ENCODE results near the gene ZNF768.
A peak's percentile ranks its signal among the peaks of the same experiment; 100 is the strongest.
"Not testable (repeated sequence)": the region's sequence is repeated elsewhere in the genome, so short reads cannot be mapped to it uniquely, and the experiment has no call there.

ZNF768 gene

GRCh38 chr16:30528799-30529457 is 2.6 kb upstream of the ZNF768 start:
- Histone ChIP-seq H3K4me1 (ENCODE audit: control insufficient read depth in 1 of 2, insufficient read depth in 2 of 2, low read length in 2 of 2) (peaks cover 6 to 34% of the 10 kb centered on the region in 2 donors), H3K4me3 (ENCODE audit: low read depth in 1 of 2, low read length in 2 of 2) (no peak overlapping the region), H3K27ac (ENCODE audit: low read length) (no peak overlapping the region)

GRCh38 chr16:30527635-30528178 is 1.3 kb upstream of the ZNF768 start:
- H3K27me3 ChIP-seq (ENCODE audit: low read depth, low read length), result no peaks in the 10 kb centered on the region

More at GRCh38 chr16:30528799-30529457, 2.6 kb upstream of the ZNF768 start:
- Histone ChIP-seq H3K27me3 (ENCODE audit: low read depth, low read length) (no peaks in the 10 kb centered on the region), H3K36me3 (ENCODE audit: control insufficient read depth in 1 of 2, insufficient read depth in 2 of 2, low read length in 2 of 2) (peaks cover 4 to 33% of the 10 kb centered on the region in 2 donors), H3K9me3 (ENCODE audit: control insufficient read depth in 1 of 2, low read length in 2 of 2) (no peaks in the 10 kb centered on the region)

GRCh38 chr16:30526823-30527634 is 663 bp upstream of the ZNF768 start:
- Histone ChIP-seq H3K27ac (ENCODE audit: low read length) (peak overlapping the region; percentile 94), H3K36me3 (ENCODE audit: control insufficient read depth in 1 of 2, insufficient read depth in 2 of 2, low read length in 2 of 2) (peaks cover 4 to 25% of the 10 kb centered on the region in 2 donors), H3K4me1 (ENCODE audit: control insufficient read depth in 1 of 2, insufficient read depth in 2 of 2, low read length in 2 of 2) (peaks cover 6 to 25% of the 10 kb centered on the region in 2 donors), H3K27me3 (ENCODE audit: low read depth, low read length) (no peaks in the 10 kb centered on the region), H3K9me3 (ENCODE audit: control insufficient read depth in 1 of 2, low read length in 2 of 2) (no peaks in the 10 kb centered on the region), H3K4me3 (ENCODE audit: low read depth in 1 of 2, low read length in 2 of 2) (peak overlapping the region; percentile 65 to 82)

More at GRCh38 chr16:30527635-30528178, 1.3 kb upstream of the ZNF768 start:
- Histone ChIP-seq H3K9me3 (ENCODE audit: control insufficient read depth in 1 of 2, low read length in 2 of 2) (no peaks in the 10 kb centered on the region), H3K27ac (ENCODE audit: low read length) (peak overlapping the region; percentile 94), H3K4me1 (ENCODE audit: control insufficient read depth in 1 of 2, insufficient read depth in 2 of 2, low read length in 2 of 2) (peaks cover 6 to 25% of the 10 kb centered on the region in 2 donors), H3K36me3 (ENCODE audit: control insufficient read depth in 1 of 2, insufficient read depth in 2 of 2, low read length in 2 of 2) (peaks cover 4 to 31% of the 10 kb centered on the region in 2 donors), H3K4me3 (ENCODE audit: low read depth in 1 of 2, low read length in 2 of 2) (peak overlapping the region; percentile 65 to 82)

- H3K9me3 ChIP-seq (ENCODE audit: control insufficient read depth in 1 of 2, low read length in 2 of 2), result no peaks in the 10 kb centered on the region
- H3K4me3 ChIP-seq (ENCODE audit: low read depth in 1 of 2, low read length in 2 of 2), result peak overlapping the region; percentile 44 to 82
- no peaks in the 10 kb centered on the region for H3K27me3 ChIP-seq (ENCODE audit: low read depth, low read length)
- peak overlapping the region; percentile 45 for H3K27ac ChIP-seq (ENCODE audit: low read length)
- peaks cover 0 to 13% of the 10 kb centered on the region in 2 donors for H3K36me3 ChIP-seq (ENCODE audit: control insufficient read depth in 1 of 2, insufficient read depth in 2 of 2, low read length in 2 of 2)
- H3K4me1 ChIP-seq (ENCODE audit: control insufficient read depth in 1 of 2, insufficient read depth in 2 of 2, low read length in 2 of 2), result peaks cover 6 to 20% of the 10 kb centered on the region in 2 donors
Observed at GRCh38 chr16:30525844-30526136, 576 bp downstream of the ZNF768 start.

- no peaks in the 10 kb centered on the region for H3K27me3 ChIP-seq (ENCODE audit: low read depth, low read length)
- H3K27ac ChIP-seq (ENCODE audit: low read length), result no peak overlapping the region
- H3K36me3 ChIP-seq (ENCODE audit: control insufficient read depth in 1 of 2, insufficient read depth in 2 of 2, low read length in 2 of 2), result peaks cover 0 to 9% of the 10 kb centered on the region in 2 donors
- peaks cover 6 to 20% of the 10 kb centered on the region in 2 donors for H3K4me1 ChIP-seq (ENCODE audit: control insufficient read depth in 1 of 2, insufficient read depth in 2 of 2, low read length in 2 of 2)
- H3K4me3 ChIP-seq (ENCODE audit: low read depth in 1 of 2, low read length in 2 of 2), result no peak overlapping the region
- no peaks in the 10 kb centered on the region for H3K9me3 ChIP-seq (ENCODE audit: control insufficient read depth in 1 of 2, low read length in 2 of 2)
Observed at GRCh38 chr16:30524575-30525568, 1.5 kb downstream of the ZNF768 start.

GRCh38 chr16:30523768-30524574 is 2.4 kb downstream of the ZNF768 start:
- no peak overlapping the region for H3K27ac ChIP-seq (ENCODE audit: low read length)
- H3K4me1 ChIP-seq (ENCODE audit: control insufficient read depth in 1 of 2, insufficient read depth in 2 of 2, low read length in 2 of 2), result peaks cover 6 to 20% of the 10 kb centered on the region in 2 donors
- no peaks in the 10 kb centered on the region for H3K9me3 ChIP-seq (ENCODE audit: control insufficient read depth in 1 of 2, low read length in 2 of 2)
- no peak overlapping the region for H3K4me3 ChIP-seq (ENCODE audit: low read depth in 1 of 2, low read length in 2 of 2)
- peaks cover 0 to 9% of the 10 kb centered on the region in 2 donors for H3K36me3 ChIP-seq (ENCODE audit: control insufficient read depth in 1 of 2, insufficient read depth in 2 of 2, low read length in 2 of 2)
- H3K27me3 ChIP-seq (ENCODE audit: low read depth, low read length), result no peaks in the 10 kb centered on the region

- not testable (repeated sequence) for H3K4me3 ChIP-seq (ENCODE audit: low read depth in 1 of 2, low read length in 2 of 2); H3K27me3 ChIP-seq (ENCODE audit: low read depth, low read length); H3K9me3 ChIP-seq (ENCODE audit: control insufficient read depth in 1 of 2, low read length in 2 of 2); H3K27ac ChIP-seq (ENCODE audit: low read length); H3K36me3 ChIP-seq (ENCODE audit: control insufficient read depth in 1 of 2, insufficient read depth in 2 of 2, low read length in 2 of 2)
- peaks cover 4 to 19% of the 10 kb centered on the region in 2 donors for H3K4me1 ChIP-seq (ENCODE audit: control insufficient read depth in 1 of 2, insufficient read depth in 2 of 2, low read length in 2 of 2)
Observed at GRCh38 chr16:30522702-30523463, 3.5 kb downstream of the ZNF768 start.

GRCh38 chr16:30521873-30522641 is 4.3 kb downstream of the ZNF768 start:
- Histone ChIP-seq H3K4me1 (ENCODE audit: control insufficient read depth in 1 of 2, insufficient read depth in 2 of 2, low read length in 2 of 2) (peaks cover 0 to 15% of the 10 kb centered on the region in 2 donors), H3K4me3 (ENCODE audit: low read depth in 1 of 2, low read length in 2 of 2) (no peak overlapping the region), H3K36me3 (ENCODE audit: control insufficient read depth in 1 of 2, insufficient read depth in 2 of 2, low read length in 2 of 2) (peaks cover 0 to 9% of the 10 kb centered on the region in 2 donors), H3K27ac (ENCODE audit: low read length) (no peak overlapping the region), H3K9me3 (ENCODE audit: control insufficient read depth in 1 of 2, low read length in 2 of 2) (no peaks in the 10 kb centered on the region), H3K27me3 (ENCODE audit: low read depth, low read length) (no peaks in the 10 kb centered on the region)

GRCh38 chr16:30521476-30521872 is 4.9 kb downstream of the ZNF768 start:
- H3K27ac ChIP-seq (ENCODE audit: low read length), result no peak overlapping the region
- no peaks in the 10 kb centered on the region for H3K9me3 ChIP-seq (ENCODE audit: control insufficient read depth in 1 of 2, low read length in 2 of 2)
- H3K36me3 ChIP-seq (ENCODE audit: control insufficient read depth in 1 of 2, insufficient read depth in 2 of 2, low read length in 2 of 2), result peaks cover 0 to 9% of the 10 kb centered on the region in 2 donors
- H3K27me3 ChIP-seq (ENCODE audit: low read depth, low read length), result no peaks in the 10 kb centered on the region
- no peak overlapping the region for H3K4me3 ChIP-seq (ENCODE audit: low read depth in 1 of 2, low read length in 2 of 2)
- peaks cover 0 to 15% of the 10 kb centered on the region in 2 donors for H3K4me1 ChIP-seq (ENCODE audit: control insufficient read depth in 1 of 2, insufficient read depth in 2 of 2, low read length in 2 of 2)

Measured in muscle layer of duodenum (tissue), 2 donors.